ENCODE results near the gene KYAT1. TPM values are rescaled to one million over a fixed set of nuclear protein-coding genes. Genes with fewer than 3 reads are reported as not detected.
A peak's percentile ranks its signal among the peaks of the same experiment; 100 is the strongest.

KYAT1 gene
- total and polyA plus RNA-seq, 2 of the 8 experiments (the other 6 are each of a cell fraction or from before 2014, with no cell fraction given): 30.4 to 42.2 TPM

DNA sequence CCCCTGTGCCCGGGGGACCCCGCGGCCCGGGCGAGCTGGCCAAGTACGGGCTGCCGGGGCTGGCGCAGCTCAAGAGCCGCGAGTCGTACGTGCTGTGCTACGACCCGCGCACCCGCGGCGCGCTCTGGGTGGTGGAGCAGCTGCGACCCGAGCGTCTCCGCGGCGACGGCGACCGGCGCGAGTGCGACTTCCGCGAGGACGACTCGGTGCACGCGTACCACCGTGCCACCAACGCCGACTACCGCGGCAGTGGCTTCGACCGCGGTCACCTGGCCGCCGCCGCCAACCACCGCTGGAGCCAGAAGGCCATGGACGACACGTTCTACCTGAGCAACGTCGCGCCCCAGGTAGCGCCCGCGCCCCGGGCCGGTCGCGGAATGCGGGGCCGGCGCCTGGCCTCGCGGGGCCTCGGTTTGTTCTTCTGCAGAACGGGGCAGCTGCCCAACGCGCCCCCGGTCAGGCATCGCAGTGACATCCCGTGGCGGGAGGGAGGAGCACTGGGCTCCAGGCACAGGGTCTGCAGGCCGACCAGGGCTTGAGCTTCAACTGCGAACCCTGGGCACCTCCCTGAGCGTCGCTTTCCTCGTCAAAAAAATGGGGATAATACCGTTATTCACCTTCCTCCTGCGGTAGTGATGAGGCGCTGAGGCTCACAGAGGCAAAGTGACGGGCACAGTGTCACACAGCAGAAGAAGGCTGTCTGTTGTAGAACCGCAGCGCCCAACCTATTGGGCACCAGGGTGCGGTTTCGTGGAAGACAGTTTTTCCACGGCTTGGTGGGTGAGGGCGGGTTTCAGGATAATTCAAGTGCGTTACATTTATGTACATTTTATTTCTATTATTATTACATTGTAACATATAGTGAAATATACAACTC, 62.7 kb downstream of the KYAT1 start (continued):
- TF ChIP-seq MAFK (IDR thresholded peaks at IDR 0.05; ENCODE audit: low read depth, low read length) (no peak), CTBP2 (IDR thresholded peaks at IDR 0.05; ENCODE audit: borderline replicate concordance, insufficient read depth, insufficient read length, low read length) (no peak), POLR2A (IDR thresholded peaks at IDR 0.05; ENCODE audit: control extremely low read depth in 1 of 2, low read depth in 2 of 2, low read length in 2 of 2) (no peak; a peak in 1 of 3 replicates), POLR2AphosphoS5 (IDR thresholded peaks at IDR 0.05; ENCODE audit: low read depth, low read length) (peak; percentile 67; the same call in 1 of the 2 replicates), FOSL1 (IDR thresholded peaks at IDR 0.05; ENCODE audit: insufficient read depth, low read depth, low read length) (no peak), JUN (IDR thresholded peaks at IDR 0.05; ENCODE audit: low read depth, low read length) (no peak), KDM1A (IDR thresholded peaks at IDR 0.05; ENCODE audit: borderline replicate concordance, low read length) (peak; percentile 58; the same call in 1 of the 2 replicates), RNF2 (IDR thresholded peaks at IDR 0.05; ENCODE audit: borderline replicate concordance, low read depth, low read length, missing control alignments, poor library complexity, severe bottlenecking) (peak; percentile 13), SIN3A (conservative IDR thresholded peaks at IDR 0.05 in 1 of 2, IDR thresholded peaks at IDR 0.05 in 1 of 2; ENCODE audit: low read depth in 1 of 2, low read length in 2 of 2) (no peak), CEBPB (IDR thresholded peaks at IDR 0.05; ENCODE audit: low read depth, low read length) (no peak), BACH1 (IDR thresholded peaks at IDR 0.05; ENCODE audit: low read length) (no peak), RBBP5 (IDR thresholded peaks at IDR 0.05; ENCODE audit: borderline replicate concordance, low read depth, low read length) (peak; percentile 62; the same call in 1 of the 2 replicates), EP300 (IDR thresholded peaks at IDR 0.05; ENCODE audit: borderline replicate concordance in 1 of 2, low read depth in 2 of 2, low read length in 2 of 2) (no peak), SP1 (IDR thresholded peaks at IDR 0.05; ENCODE audit: low read depth, low read length) (no peak), ASH2L (IDR thresholded peaks at IDR 0.05; ENCODE audit: low read length) (peak; percentile 42), ATF2 (IDR thresholded peaks at IDR 0.05; ENCODE audit: low read length) (no peak), NRF1 (IDR thresholded peaks at IDR 0.05; ENCODE audit: low read depth, low read length) (no peak)
- TF ChIP-seq, protein P1, sequence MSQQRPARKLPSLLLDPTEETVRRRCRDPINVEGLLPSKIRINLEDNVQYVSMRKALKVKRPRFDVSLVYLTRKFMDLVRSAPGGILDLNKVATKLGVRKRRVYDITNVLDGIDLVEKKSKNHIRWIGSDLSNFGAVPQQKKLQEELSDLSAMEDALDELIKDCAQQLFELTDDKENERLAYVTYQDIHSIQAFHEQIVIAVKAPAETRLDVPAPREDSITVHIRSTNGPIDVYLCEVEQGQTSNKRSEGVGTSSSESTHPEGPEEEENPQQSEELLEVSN (IDR thresholded peaks at IDR 0.05): peak; percentile 63
- TF ChIP-seq, protein P2, sequence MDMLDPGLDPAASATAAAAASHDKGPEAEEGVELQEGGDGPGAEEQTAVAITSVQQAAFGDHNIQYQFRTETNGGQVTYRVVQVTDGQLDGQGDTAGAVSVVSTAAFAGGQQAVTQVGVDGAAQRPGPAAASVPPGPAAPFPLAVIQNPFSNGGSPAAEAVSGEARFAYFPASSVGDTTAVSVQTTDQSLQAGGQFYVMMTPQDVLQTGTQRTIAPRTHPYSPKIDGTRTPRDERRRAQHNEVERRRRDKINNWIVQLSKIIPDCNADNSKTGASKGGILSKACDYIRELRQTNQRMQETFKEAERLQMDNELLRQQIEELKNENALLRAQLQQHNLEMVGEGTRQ (IDR thresholded peaks at IDR 0.05; ENCODE audit: low read length): no peak

Measured in H1 (cell line).